Kidney epithelial cell (primary cell): ENCODE results near the gene ALKBH8. TPM values are rescaled to one million over a fixed set of nuclear protein-coding genes. Genes with fewer than 3 reads are reported as not detected.

Experiments used
- DNase-seq: peaks from one replicate; pipeline ENCODE4 v3.0.0-alpha.2; 2010; ENCODE audit warnings: low read depth
- H3K27me3 ChIP-seq: 2 replicates; pipeline ENCODE4 v1.6.0; 2011; ENCODE audit warnings: low read length; ENCODE audit not compliant: control insufficient read depth, insufficient read depth
- H3K36me3 ChIP-seq: 2 replicates; pipeline ENCODE4 v1.5.1; 2011; ENCODE audit warnings: low read length; ENCODE audit not compliant: control insufficient read depth, insufficient read depth
- H3K4me3 ChIP-seq: 2 replicates; pipeline ENCODE4 v1.5.1; 2011; ENCODE audit warnings: low read depth, mild to moderate bottlenecking, control low read depth, low read length
- total RNA-seq: library from RNA; depleted of rRNA; stranded (reverse); fragments of >200 nt; gene quantifications from 2 replicates; pipeline ENCODE4 v1.2.3, GENCODE V29; 2015
- TF ChIP-seq, protein P1 (sequence below): IDR thresholded peaks from 2 replicates; pipeline ENCODE4 v1.5.1; 2011; ENCODE audit warnings: mild to moderate bottlenecking, moderate library complexity, low read length, control low read depth, inconsistent platforms; ENCODE audit not compliant: insufficient read depth, poor library complexity, severe bottlenecking

Gene ALKBH8
- total RNA-seq, 1 donor from 2014 or later: 7.1 TPM

DNA sequence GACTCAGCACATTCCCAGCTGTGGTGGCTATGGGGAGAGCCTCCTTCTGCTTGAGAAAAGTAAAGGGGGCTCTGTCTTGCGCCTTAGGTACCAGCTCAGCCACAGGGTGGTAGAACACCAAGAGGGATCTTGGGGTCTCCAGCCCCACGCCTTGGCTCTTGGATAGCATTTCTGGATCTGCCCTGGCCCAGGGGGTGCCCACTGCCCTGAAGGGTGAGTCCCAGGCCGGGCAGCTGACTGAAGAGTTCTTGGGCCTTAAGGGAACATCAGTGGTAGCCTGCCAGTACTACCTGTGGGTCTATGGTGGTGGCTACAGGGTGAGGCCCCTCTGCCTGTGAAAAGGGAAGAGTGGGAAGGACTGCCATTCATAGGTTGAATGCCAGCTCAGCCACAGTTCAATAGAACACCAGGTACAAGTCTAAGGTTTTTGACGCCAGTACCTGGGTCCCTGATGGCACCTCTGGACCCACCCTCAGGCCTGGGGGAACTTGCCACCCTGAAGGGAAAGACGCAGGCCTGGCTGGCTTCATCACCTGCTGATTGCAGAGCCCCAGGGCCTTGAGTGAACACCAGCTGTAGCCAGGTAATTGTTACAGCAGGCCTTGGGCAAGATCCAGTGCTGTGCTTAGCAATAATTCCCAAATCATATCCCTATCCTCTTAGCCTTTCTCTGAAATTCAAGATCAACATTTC, 111.8 kb downstream of the ALKBH8 start:
- TF ChIP-seq, protein P1, sequence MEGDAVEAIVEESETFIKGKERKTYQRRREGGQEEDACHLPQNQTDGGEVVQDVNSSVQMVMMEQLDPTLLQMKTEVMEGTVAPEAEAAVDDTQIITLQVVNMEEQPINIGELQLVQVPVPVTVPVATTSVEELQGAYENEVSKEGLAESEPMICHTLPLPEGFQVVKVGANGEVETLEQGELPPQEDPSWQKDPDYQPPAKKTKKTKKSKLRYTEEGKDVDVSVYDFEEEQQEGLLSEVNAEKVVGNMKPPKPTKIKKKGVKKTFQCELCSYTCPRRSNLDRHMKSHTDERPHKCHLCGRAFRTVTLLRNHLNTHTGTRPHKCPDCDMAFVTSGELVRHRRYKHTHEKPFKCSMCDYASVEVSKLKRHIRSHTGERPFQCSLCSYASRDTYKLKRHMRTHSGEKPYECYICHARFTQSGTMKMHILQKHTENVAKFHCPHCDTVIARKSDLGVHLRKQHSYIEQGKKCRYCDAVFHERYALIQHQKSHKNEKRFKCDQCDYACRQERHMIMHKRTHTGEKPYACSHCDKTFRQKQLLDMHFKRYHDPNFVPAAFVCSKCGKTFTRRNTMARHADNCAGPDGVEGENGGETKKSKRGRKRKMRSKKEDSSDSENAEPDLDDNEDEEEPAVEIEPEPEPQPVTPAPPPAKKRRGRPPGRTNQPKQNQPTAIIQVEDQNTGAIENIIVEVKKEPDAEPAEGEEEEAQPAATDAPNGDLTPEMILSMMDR: no peak
- no peaks in the 10 kb centered on the region for H3K27me3 ChIP-seq

More for the DNA sequence above, 111.8 kb downstream of the ALKBH8 start:
- H3K36me3 ChIP-seq: no peaks in the 10 kb centered on the region
- DNase-seq: no peak
- no peak overlapping the region for H3K4me3 ChIP-seq

Other genes with a start within 250 kb of the ALKBH8 start
- gene CWF19L2, start 107.9 kb downstream of the ALKBH8 start, total RNA-seq: 7.6 and 8.7 TPM in 2 replicates
- gene ELMOD1, start 25.4 kb upstream of the ALKBH8 start, total RNA-seq: 0.07 and 0.21 TPM in 2 replicates
- gene SLN, start 146.3 kb upstream of the ALKBH8 start, total RNA-seq: not detected in 2 replicates